Transverse colon (tissue), 4 donors: ENCODE data around the gene CRYBG2. TPM values are rescaled to one million over a fixed set of nuclear protein-coding genes. Genes with fewer than 3 reads are reported as not detected.

Experiments used
- DNase-seq: peaks from one replicate; pipeline ENCODE4 v3.0.0-alpha.2; 2019
- H3K27ac ChIP-seq, 4 donors: fragments of 200-600 bp; sonication (generic); 2 replicates each; pipeline ENCODE4 v1.5.1; 2016 to 2018; ENCODE audit warnings: inconsistent platforms in 4 of 4
- H3K27me3 ChIP-seq: fragments of 200-600 bp; sonication (generic); 2 replicates; pipeline ENCODE4 v1.5.1; 2017; ENCODE audit warnings: inconsistent platforms
- H3K36me3 ChIP-seq, 4 donors: fragments of 200-600 bp; sonication (generic); 2 replicates each; pipeline ENCODE4 v1.5.1; 2017 to 2019; ENCODE audit warnings: inconsistent platforms in 4 of 4
- H3K4me1 ChIP-seq, 4 donors: fragments of 200-600 bp; sonication (generic); 2 replicates each; pipeline ENCODE4 v1.5.1; 2017 to 2020; ENCODE audit warnings: inconsistent platforms in 4 of 4
- H3K4me3 ChIP-seq, 4 donors: fragments of 200-600 bp; sonication (generic); 1 replicate in 1 of 4; 2 replicates in 3 of 4; pipeline versions ENCODE4 v1.5.1 to v1.6.1; 2017 to 2019; ENCODE audit warnings: inconsistent platforms in 4 of 4
- H3K9me3 ChIP-seq, 2 donors: fragments of 200-600 bp; sonication (generic); 2 replicates each; pipeline ENCODE4 v1.5.1; 2017 to 2019; ENCODE audit warnings: inconsistent platforms in 2 of 2
- CTCF ChIP-seq, 5 experiments: fragments of 200-600 bp in 3 of 5; fragments of 450-650 bp in 2 of 5; sonication (generic) in 3 of 5; IDR thresholded peaks; 1 replicate in 2 of 5; 2 replicates in 3 of 5; pipeline ENCODE4 v1.5.1; 2016 to 2017; ENCODE audit warnings: antibody characterized with exemption in 5 of 5, inconsistent platforms in 3 of 5, mild to moderate bottlenecking in 2 of 5, moderate library complexity in 1 of 5
- EP300 ChIP-seq: sonication (generic); formaldehyde crosslinking; IDR thresholded peaks from one replicate; pipeline ENCODE4 v1.6.1; 2017; ENCODE audit warnings: antibody characterized with exemption, low read depth
- POLR2A ChIP-seq: fragments of 450-650 bp; IDR thresholded peaks from one replicate; pipeline ENCODE4 v1.6.1; 2016; ENCODE audit warnings: antibody characterized with exemption, mild to moderate bottlenecking, moderate library complexity
- POLR2AphosphoS5 ChIP-seq, 3 donors: sonication (generic); formaldehyde crosslinking; IDR thresholded peaks; one replicate each; pipeline ENCODE4 v1.6.1; 2016; ENCODE audit warnings: antibody characterized with exemption in 3 of 3
- WGBS, 2 donors: methylation state at CpG; one replicate each; pipeline ENCODE4 v1.1.5; 2018; ENCODE audit warnings: low coverage in 1 of 2; 5-methylcytosine and 5-hydroxymethylcytosine counted together
- in situ Hi-C, 4 donors: fragments of 200-750 bp; cut with MboI; loops; one replicate each; pipeline versions ENCODE4 v1.15.0 to v1.15.1; 2017; ENCODE audit warnings: low sequenced_read_pairs in 3 of 4, low pct_ligation_motif_present in 1 of 4, low pct_unique_long_range_greater_than_20kb in 1 of 4
- intact Hi-C: fragments of 100-400 bp; cut with DNase I; formaldehyde crosslinking; loops from one replicate; pipeline ENCODE4 v1.15.1; 2023; ENCODE audit warnings: low total_unique reads
- total RNA-seq, 4 donors: library from RNA; depleted of rRNA; stranded (reverse); fragments of >200 nt; gene quantifications; one replicate each; pipeline ENCODE4 v1.1.0, GENCODE V29; 2016

The CRYBG2 gene
- total RNA-seq, 4 donors from 2014 or later: 2.8 to 41.9 (median 22.3) TPM

- in situ Hi-C loops: no loop called here
- no peaks in the 10 kb centered on the region for H3K27me3 ChIP-seq
- H3K9me3 ChIP-seq: no peaks in the 10 kb centered on the region
- TF ChIP-seq POLR2A (no peak), POLR2AphosphoS5 (IDR thresholded peaks at IDR 0.05) (no peak), CTCF (IDR thresholded peaks at IDR 0.05) (no peak), EP300 (no peak)
- DNase-seq: no peak
- no peaks in the 10 kb centered on the region for H3K36me3 ChIP-seq
- intact Hi-C loops: no loop called here
- peaks cover 0 to 2% (median 0%) of the 10 kb centered on the region in 4 donors for H3K4me1 ChIP-seq
- no peak overlapping the region for H3K27ac ChIP-seq
- 92% methylated on average over 3 of the region's 15 CpGs; no CpG with 5 or more reads in 1 of the 2 donors for WGBS, 2 donors
- no peak overlapping the region for H3K4me3 ChIP-seq
These were observed 8.2 kb downstream of the CRYBG2 start for GRCh38 chr1:26345718-26346117.

- TF ChIP-seq EP300: no peak
- TF ChIP-seq POLR2A: no peak
- TF ChIP-seq POLR2AphosphoS5 (IDR thresholded peaks at IDR 0.05): no peak
- no peak for TF ChIP-seq CTCF (IDR thresholded peaks at IDR 0.05)
- Histone ChIP-seq H3K9me3 (no peaks in the 10 kb centered on the region), H3K4me1 (no peaks in the 10 kb centered on the region), H3K27ac (no peak overlapping the region), H3K36me3 (no peaks in the 10 kb centered on the region), H3K27me3 (no peaks in the 10 kb centered on the region), H3K4me3 (no peak overlapping the region)
- intact Hi-C loops (no loop called here), in situ Hi-C loops (no loop called here)
- DNase-seq: no peak
- 94% methylated on average over 14 of the region's 15 CpGs; no CpG with 5 or more reads in 1 of the 2 donors for WGBS, 2 donors
These were observed 9.6 kb downstream of the CRYBG2 start for GRCh38 chr1:26344147-26344920.

GRCh38 chr1:26340047-26340481 lies 13.9 kb downstream of the CRYBG2 start:
- TF ChIP-seq EP300 (no peak), POLR2AphosphoS5 (IDR thresholded peaks at IDR 0.05) (no peak), POLR2A (no peak), CTCF (IDR thresholded peaks at IDR 0.05) (no peak)
- Histone ChIP-seq H3K4me1 (peaks cover 0 to 20% (median 11%) of the 10 kb centered on the region in 4 donors), H3K36me3 (no peaks in the 10 kb centered on the region), H3K9me3 (no peaks in the 10 kb centered on the region), H3K27ac (no peak overlapping the region), H3K27me3 (peaks cover 15% of the 10 kb centered on the region), H3K4me3 (no peak overlapping the region)
- DNase-seq: no peak
- WGBS, 2 donors: 61 to 71% methylated on average over 4 of the region's 4 CpGs
- intact Hi-C loops: no loop called here
- in situ Hi-C loops: no loop called here

- H3K36me3 ChIP-seq: no peaks in the 10 kb centered on the region
- DNase-seq: no peak
- H3K27ac ChIP-seq: no peak overlapping the region
- in situ Hi-C loops (no loop called here), intact Hi-C loops (no loop called here)
- 85 to 100% methylated on average over 1 of the region's 1 CpG for WGBS, 2 donors
- TF ChIP-seq CTCF (IDR thresholded peaks at IDR 0.05) (no peak), POLR2AphosphoS5 (IDR thresholded peaks at IDR 0.05) (no peak), POLR2A (no peak), EP300 (no peak)
- peaks cover 29% of the 10 kb centered on the region for H3K27me3 ChIP-seq
- no peak overlapping the region for H3K4me3 ChIP-seq
- H3K9me3 ChIP-seq: no peaks in the 10 kb centered on the region
- H3K4me1 ChIP-seq: peaks cover 0 to 21% (median 11%) of the 10 kb centered on the region in 4 donors
These were observed 15.3 kb downstream of the CRYBG2 start for GRCh38 chr1:26338670-26339069.
